Stimulated activated CD4-positive, alpha-beta T cell treated with anti-CD3 and anti-CD28 coated beads, Interleukin-2, amount 100 ng/mL, for 48 hours (primary cell): ENCODE data around the gene CD8A.
A peak's percentile ranks its signal among the peaks of the same experiment; 100 is the strongest.
"Not testable (repeated sequence)": the region's sequence is repeated elsewhere in the genome, so short reads cannot be mapped to it uniquely, and the experiment has no call there.

Source experiments
- DNase-seq, 2 donors: peaks; one replicate each; pipeline ENCODE4 v3.0.0-alpha.2; 2020

CD8A gene

GRCh38 chr2:86790676-86791572 is at the start of gene CD8A:
TSS of gene CD8A (minus strand) at chr2:86790913. CDS start at chr2:86790825, 88 bp downstream.
- DNase-seq = peak in 1 of 2 donors; percentile 8

- DNase-seq = not testable (repeated sequence)
These were observed 49.3 kb upstream of the CD8A start for GRCh38 chr2:86839871-86840548.

GRCh38 chr2:86839455-86839854 is 48.7 kb upstream of the CD8A start:
- DNase-seq = not testable (repeated sequence)

DNA sequence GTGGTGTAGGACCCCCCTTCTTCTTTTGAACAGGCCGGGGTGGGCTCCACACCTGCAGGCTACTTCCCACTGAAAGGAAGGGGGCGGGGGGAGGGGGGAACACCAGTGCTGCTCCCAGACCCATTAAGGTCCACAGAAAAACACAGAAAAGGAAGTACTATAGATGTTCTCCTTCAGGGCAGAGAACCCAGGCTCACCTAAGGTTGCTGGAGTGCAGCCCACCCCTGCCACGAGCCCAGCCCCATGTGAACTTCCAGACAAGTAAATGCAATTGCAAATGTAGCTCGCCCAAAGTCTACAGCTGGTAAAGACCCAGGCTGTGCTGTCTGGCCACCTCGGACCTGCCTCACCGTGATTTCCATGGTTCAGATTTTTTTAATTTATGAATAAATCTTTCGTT is 47.0 kb upstream of the CD8A start:
- not testable (repeated sequence) for DNase-seq

DNA sequence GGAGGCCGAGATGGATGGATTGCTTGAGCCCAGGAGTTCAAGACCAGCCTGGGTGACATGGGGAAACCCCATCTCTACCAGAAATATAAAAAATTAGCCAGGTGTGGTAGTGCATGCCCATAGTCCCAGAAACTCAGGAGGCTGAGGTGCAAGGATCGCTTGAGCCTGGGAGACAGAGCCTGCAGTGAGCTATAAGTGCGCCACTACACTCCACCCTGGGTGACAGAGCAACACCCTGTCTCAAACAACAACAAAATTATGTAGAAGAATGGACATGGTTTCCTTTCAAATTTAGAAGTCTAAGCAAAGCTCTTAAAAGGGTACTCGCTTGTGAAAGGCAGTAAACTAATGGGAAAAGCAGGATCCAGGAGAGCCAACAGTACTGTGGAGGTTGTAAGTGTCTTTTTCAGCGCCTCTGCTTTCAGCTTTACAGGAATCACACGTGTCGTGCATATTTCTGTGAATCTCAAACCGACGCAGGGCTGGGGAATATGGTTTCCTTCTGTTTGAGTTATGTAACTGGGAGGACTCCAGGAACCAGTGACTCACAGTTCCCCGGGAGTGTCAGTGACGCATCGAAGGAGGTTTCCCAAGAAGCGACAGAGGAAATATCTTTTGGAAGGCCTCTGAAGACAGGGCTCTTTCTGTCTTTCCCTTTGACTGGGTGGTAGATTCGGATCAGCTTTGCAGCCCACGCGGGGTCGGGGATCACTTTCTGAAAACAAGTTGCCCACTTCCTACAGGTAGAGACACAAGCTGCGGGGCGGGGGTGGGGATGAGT is 46.4 kb upstream of the CD8A start:
- peak; percentile 30 to 42 for DNase-seq

DNA sequence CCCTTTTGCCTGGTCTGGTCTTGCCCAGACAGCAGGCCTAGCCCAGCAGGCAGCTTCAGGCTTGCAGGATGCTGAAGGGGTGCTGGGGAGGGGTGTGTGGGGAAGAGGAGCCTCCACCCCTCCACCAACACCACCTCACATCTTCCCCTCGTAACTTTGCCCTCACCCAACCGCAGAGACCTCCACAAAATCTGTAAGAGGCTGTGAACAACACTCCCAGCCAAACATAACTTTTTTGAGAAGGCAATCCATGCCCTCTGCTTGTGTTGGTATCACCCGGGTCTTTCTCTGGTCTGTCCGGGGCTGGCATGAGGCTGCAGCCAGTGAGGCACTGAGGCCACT is 44.8 kb upstream of the CD8A start:
- DNase-seq = not testable (repeated sequence)

DNA sequence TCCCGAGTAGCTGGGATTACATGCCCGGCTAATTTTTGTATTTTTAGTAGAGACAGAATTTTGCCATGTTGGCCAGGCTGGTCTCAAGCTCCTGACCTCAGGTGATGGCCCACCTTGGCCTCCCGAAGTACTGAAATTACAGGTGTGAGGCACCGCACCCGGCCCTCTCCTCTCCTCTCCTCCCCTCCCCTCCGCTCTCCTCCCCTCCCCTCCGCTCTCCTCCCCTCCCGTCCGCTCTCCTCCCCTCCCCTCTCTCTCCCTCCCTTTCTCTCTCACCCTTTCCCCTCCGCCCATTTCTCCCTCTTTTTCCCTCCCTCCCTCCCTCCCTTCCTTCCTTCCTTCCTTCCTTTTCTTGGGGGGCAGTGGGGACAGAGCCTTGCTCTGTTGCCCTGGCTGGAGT is 42.6 kb upstream of the CD8A start:
- no peak for DNase-seq

- no peak for DNase-seq
These were observed 41.8 kb upstream of the CD8A start for GRCh38 chr2:86832334-86833096.

DNA sequence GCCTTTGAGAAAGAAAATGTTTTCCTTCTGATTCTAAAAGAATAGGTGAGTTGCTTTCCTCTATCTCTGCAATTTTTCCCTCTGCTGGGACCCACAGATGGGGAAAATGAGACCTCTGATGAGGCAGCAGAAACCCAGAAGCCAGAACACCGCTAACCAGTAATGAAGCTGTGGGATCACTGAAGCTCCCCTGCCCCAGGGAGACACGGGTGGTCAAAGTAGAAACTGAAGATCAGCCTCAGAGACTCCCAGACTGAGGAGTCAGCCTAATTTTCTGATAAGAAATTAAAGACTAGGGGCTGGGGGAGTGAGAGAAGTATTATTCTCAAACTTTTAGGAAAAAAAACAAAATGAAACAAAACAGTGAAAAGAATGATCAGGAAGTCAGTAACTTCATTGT is 40.8 kb upstream of the CD8A start:
- no peak for DNase-seq

GRCh38 chr2:86826951-86827350 is 36.2 kb upstream of the CD8A start:
- DNase-seq = no peak

DNA sequence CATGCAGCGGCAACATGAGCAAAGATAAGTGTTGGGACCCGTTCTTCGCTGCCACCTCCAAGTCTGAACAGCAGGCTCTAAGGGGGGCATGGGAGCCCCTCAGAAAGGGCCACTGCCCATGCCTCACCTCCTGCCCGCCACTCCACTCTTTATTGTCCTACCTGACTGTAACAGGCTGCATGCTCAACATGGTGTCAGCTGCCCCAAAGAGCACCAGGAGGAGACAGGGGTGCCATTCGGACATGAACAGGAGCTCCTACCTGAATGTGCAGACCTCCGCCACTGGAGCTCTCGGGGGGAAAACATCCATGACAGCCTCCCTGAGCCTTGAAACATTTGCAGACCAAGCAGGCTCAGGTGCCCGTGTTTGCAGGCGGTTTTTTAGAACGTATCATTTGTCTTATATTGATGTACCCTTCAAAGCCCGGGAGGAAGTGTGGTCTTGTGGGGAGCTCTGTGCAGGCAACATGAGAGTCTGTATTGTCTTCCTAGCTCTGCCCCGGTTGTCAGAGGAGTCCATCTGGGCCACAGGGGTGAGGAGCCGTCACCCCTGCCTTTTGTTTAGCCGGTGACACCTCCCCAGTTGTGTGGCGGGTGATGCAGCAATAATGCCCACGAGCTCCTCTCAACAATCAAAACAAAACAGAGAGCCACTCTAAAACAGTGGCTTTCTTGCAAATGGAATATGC is 35.1 kb upstream of the CD8A start:
- DNase-seq = no peak

DNA sequence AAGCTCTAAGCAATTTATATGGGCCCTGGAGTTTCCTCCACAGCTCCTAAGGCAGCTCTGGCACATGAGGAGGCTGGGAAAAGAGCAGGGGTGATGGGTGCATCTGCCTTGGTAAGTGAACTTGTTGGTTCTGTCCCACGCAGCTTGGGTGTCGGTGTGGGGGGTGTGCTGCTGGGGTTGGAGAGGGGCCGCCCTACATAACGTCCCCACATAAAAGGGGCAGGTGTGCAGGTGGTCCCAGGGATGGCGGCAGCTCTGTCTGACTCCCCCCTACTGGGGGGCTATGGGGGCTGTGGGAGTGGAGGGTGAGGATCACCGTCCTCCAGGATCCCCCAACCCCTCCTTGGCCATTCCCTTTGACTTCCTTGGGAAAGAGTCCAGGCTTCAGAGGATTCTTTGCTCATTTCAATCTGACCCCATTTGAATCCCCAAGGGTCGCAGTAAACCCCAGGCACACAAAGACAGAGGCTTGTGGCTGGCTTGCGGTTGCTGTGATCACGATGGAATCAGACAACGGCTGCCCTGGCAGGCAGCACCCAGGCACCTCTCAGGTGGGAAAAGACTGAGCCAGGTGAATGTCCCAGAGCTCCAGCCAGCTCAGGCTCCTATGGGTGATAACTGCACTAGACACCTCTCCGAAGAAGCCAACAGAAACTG is 34.5 kb upstream of the CD8A start:
- no peak for DNase-seq

GRCh38 chr2:86822668-86823345 is 32.1 kb upstream of the CD8A start:
- no peak for DNase-seq

GRCh38 chr2:86821842-86822241 is 31.1 kb upstream of the CD8A start:
- no peak for DNase-seq

DNA sequence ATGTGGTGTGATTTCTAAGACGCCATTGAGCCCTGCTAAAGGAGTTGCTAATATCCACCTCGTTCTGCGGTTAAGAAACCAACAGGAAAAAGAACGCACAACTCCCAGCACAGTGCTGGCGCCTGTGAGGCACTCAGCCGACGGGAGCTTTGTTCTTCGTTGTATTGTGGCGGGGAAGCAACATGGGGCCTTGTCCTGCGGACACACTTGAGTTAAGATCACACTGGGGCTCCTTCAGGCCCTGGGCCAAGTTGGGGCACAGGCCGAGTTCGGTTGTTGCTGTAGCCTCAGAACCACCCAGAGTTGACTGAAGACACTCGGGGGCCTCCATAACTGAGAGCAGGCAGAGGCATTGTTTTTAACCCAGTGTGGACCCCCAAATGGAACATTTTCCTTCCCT is 30.6 kb upstream of the CD8A start:
- DNase-seq = no peak

GRCh38 chr2:86818957-86819356 is 28.2 kb upstream of the CD8A start:
- DNase-seq = no peak

DNA sequence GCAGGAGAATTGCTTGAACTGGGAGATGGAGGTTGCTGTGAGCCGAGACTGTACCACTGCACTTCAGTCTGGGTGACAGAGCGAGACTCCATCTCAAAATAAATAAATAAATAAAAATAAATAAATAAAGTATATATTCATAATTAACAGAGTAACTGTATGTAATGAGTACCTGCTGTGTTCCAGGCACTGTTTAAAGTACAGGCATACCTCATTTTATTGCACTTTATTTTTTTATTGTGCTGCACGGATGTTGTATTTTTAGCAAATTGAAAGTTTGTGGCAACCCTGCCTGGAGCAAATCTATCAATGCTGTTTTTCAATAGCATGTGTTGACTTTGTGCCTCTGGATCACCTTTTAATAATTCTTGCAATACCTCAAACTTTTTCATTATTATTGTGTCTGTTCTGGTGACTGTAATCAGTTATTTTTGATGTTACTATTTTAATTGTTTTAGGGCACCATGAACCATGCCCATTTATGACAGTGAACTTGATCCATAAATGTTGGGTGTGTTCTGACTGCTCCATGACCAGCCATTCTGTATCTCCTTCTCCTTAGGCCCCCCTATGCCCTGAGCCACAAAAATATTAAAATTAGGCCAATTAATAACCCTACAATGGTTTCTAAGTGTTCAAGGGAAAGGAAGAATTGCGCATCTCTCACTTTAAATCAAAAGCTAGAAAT is 27.5 kb upstream of the CD8A start:
- no peak for DNase-seq

DNA sequence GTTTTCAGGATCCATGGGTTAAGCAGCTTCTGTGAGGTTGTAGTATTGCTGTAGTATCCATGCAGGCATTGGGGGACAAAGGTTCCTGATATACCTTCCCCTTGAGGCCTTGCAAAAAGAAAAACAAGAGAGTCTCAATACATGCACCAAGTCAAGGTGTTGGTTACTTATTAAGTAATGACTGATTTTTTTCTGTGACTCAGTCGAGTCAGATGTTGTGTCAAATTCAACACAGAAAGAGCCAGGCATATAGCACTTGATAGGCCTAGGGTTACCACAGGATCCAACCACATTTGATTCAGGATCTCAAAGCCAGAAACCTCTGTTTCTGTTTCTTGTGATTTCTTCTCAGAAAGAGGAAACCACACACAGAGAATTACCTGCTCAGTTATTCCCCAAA is 24.9 kb upstream of the CD8A start:
- no peak for DNase-seq

DNA sequence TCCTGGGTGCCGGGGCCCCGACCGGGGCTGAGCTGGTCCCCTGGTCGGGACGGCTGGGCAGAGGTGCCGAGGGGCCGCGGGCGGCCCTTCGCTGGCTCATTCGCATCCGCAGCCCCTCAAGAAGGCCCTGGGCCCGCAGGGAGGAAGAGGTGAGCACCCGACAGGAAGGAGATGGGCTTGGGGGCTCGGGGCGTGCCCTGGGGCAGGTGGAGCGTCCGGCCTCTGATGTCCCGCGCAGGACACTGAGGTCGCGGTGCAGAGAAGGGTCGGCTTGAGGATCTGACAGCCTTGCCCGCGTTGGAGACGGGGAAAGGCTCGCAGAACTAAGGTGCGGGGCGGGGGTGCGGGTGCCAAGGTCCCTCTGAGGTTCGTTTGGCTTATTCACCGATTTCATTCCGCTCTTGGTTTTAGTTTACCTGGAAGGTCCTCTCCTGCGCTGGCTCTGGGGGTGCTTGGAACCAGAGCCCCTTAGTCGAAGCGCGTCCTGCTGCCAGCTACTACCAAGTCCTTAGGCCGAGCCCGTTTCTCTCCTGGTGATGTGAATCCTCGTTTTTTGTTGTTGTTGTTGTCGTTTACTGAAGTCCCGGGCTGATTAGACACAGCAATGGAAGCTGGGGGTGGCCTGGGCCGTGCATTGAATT is 18.9 kb upstream of the CD8A start:
- no peak for DNase-seq
